Sigmoid colon (tissue), 7 donors: ENCODE data around the gene LRCH1. TPM values are rescaled to one million over a fixed set of nuclear protein-coding genes. Genes with fewer than 3 reads are reported as not detected.

Experiments
- DNase-seq: peaks from one replicate; pipeline ENCODE4 v3.0.0-alpha.2; 2019
- H3K27ac ChIP-seq, 4 donors: fragments of 200-600 bp; sonication (generic); one replicate each; pipeline ENCODE4 v1.5.1; 2016 to 2019; ENCODE audit warnings: mild to moderate bottlenecking in 1 of 4
- H3K27me3 ChIP-seq, 3 donors: fragments of 200-600 bp; sonication (generic); one replicate each; pipeline ENCODE4 v1.5.1; 2019; ENCODE audit warnings: mild to moderate bottlenecking in 1 of 3
- H3K36me3 ChIP-seq, 4 donors: fragments of 200-600 bp; sonication (generic); one replicate each; pipeline ENCODE4 v1.5.1; 2016 to 2019
- H3K4me1 ChIP-seq, 4 donors: fragments of 200-600 bp; sonication (generic); one replicate each; pipeline ENCODE4 v1.5.1; 2017 to 2019
- H3K4me3 ChIP-seq, 4 donors: fragments of 200-600 bp; sonication (generic); one replicate each; pipeline ENCODE4 v1.5.1; 2017 to 2019; ENCODE audit warnings: mild to moderate bottlenecking in 2 of 4, moderate library complexity in 1 of 4
- H3K9me3 ChIP-seq, 4 donors: fragments of 200-600 bp in 3 of 4; sonication (generic) in 3 of 4; one replicate each; pipeline versions ENCODE4 v1.5.1 to v1.6.1; 2013 to 2019
- CTCF ChIP-seq, 4 experiments: fragments of 450-650 bp in 3 of 4; fragments of 200-600 bp in 1 of 4; IDR thresholded peaks; one replicate each; pipeline ENCODE4 v1.5.1; 2016 to 2019; ENCODE audit warnings: antibody characterized with exemption in 4 of 4, mild to moderate bottlenecking in 3 of 4, moderate library complexity in 2 of 4
- EP300 ChIP-seq, 4 donors: sonication (generic); formaldehyde crosslinking; IDR thresholded peaks; one replicate each; pipeline ENCODE4 v1.6.1; 2017; ENCODE audit warnings: antibody characterized with exemption in 4 of 4
- POLR2A ChIP-seq, 2 donors: fragments of 450-650 bp; IDR thresholded peaks; one replicate each; pipeline ENCODE4 v1.6.1; 2016; ENCODE audit warnings: antibody characterized with exemption in 2 of 2, mild to moderate bottlenecking in 2 of 2, moderate library complexity in 2 of 2
- POLR2AphosphoS5 ChIP-seq, 4 donors: sonication (generic); formaldehyde crosslinking; IDR thresholded peaks; one replicate each; pipeline ENCODE4 v1.6.1; 2017; ENCODE audit warnings: antibody characterized with exemption in 4 of 4
- WGBS, 2 donors: extraction: QIAGEN DNeasy Blood & Tissue Kit; methylation state at CpG; one replicate each; pipeline ENCODE4 v1.1.7; 2013; 5-methylcytosine and 5-hydroxymethylcytosine counted together
- intact Hi-C: fragments of 100-400 bp; cut with DNase I; formaldehyde crosslinking; loops from one replicate; pipeline ENCODE4 v1.15.1; 2023
- polyA plus RNA-seq, 3 donors: library from polyadenylated mRNA; stranded (reverse); fragments of 200-250 nt; gene quantifications; one replicate each; pipeline ENCODE4 v1.2.3, GENCODE V29; 2013
- total RNA-seq, 4 donors: library from RNA; depleted of rRNA; stranded (reverse); fragments of >200 nt; gene quantifications; one replicate each; pipeline ENCODE4 v1.1.0, GENCODE V29; 2016
- donor health status: healthy with polysubstance abuse.
- donor health status: Bipolar disorder and iron deficiency.
- donor health status: healthy.

The LRCH1 gene
- total and polyA plus RNA-seq, 7 donors: 4.2 to 54.0 (median 32.4) TPM

GRCh38 chr13:46609726-46610125 is 56.8 kb downstream of the LRCH1 start:
- Histone ChIP-seq H3K4me3 (no peak overlapping the region), H3K9me3 (no peaks in the 10 kb centered on the region), H3K27me3 (no peaks in the 10 kb centered on the region), H3K27ac (peak overlapping the region in 2 of 4 donors; percentile 4 to 17), H3K36me3 (no peaks in the 10 kb centered on the region), H3K4me1 (peaks cover 0 to 56% (median 36%) of the 10 kb centered on the region in 4 donors)
- WGBS, 2 donors: 79 to 92% methylated on average over 6 of the region's 6 CpGs
- TF ChIP-seq POLR2AphosphoS5 (IDR thresholded peaks at IDR 0.05) (no peak), CTCF (IDR thresholded peaks at IDR 0.05) (no peak), POLR2A (IDR thresholded peaks at IDR 0.05) (no peak), EP300 (IDR thresholded peaks at IDR 0.05) (no peak)
- no peak for DNase-seq
- intact Hi-C loops: no loop called here

- TF ChIP-seq POLR2AphosphoS5 (IDR thresholded peaks at IDR 0.05) (no peak), POLR2A (IDR thresholded peaks at IDR 0.05) (no peak), EP300 (IDR thresholded peaks at IDR 0.05) (no peak), CTCF (IDR thresholded peaks at IDR 0.05) (no peak)
- Histone ChIP-seq H3K27me3 (no peaks in the 10 kb centered on the region), H3K36me3 (no peaks in the 10 kb centered on the region), H3K27ac (no peak overlapping the region), H3K4me1 (peaks cover 0 to 51% (median 38%) of the 10 kb centered on the region in 4 donors), H3K4me3 (no peak overlapping the region), H3K9me3 (no peaks in the 10 kb centered on the region)
- intact Hi-C loops: no loop called here
- WGBS, 2 donors: 75 to 86% methylated on average over 3 of the region's 3 CpGs
- DNase-seq: no peak
Measured at GRCh38 chr13:46612267-46612666, 59.3 kb downstream of the LRCH1 start.

GRCh38 chr13:46613409-46614049 is 60.6 kb downstream of the LRCH1 start:
- no peaks in the 10 kb centered on the region for H3K9me3 ChIP-seq
- H3K27me3 ChIP-seq: no peaks in the 10 kb centered on the region
- H3K4me1 ChIP-seq: peaks cover 0 to 51% (median 39%) of the 10 kb centered on the region in 4 donors
- H3K4me3 ChIP-seq: no peak overlapping the region
- DNase-seq: no peak
- TF ChIP-seq POLR2A (IDR thresholded peaks at IDR 0.05): no peak
- TF ChIP-seq CTCF (IDR thresholded peaks at IDR 0.05): no peak
- TF ChIP-seq POLR2AphosphoS5 (IDR thresholded peaks at IDR 0.05): no peak
- TF ChIP-seq EP300 (IDR thresholded peaks at IDR 0.05): no peak
- peak overlapping the region in 1 of 4 donors; percentile 85 for H3K27ac ChIP-seq
- intact Hi-C loops: no loop called here
- 91 to 93% methylated on average over 8 of the region's 8 CpGs for WGBS, 2 donors
- H3K36me3 ChIP-seq: no peaks in the 10 kb centered on the region

GRCh38 chr13:46614582-46614981 is 61.6 kb downstream of the LRCH1 start:
- WGBS, 2 donors: 87 to 91% methylated on average over 7 of the region's 7 CpGs

More at GRCh38 chr13:46614582-46614981, 61.6 kb downstream of the LRCH1 start:
- Histone ChIP-seq H3K4me3 (no peak overlapping the region), H3K27ac (peak overlapping the region; percentile 77 to 87 (median 82)), H3K4me1 (peaks cover 0 to 49% (median 34%) of the 10 kb centered on the region in 4 donors), H3K9me3 (no peaks in the 10 kb centered on the region), H3K27me3 (no peaks in the 10 kb centered on the region), H3K36me3 (no peaks in the 10 kb centered on the region)
- TF ChIP-seq POLR2A (IDR thresholded peaks at IDR 0.05): no peak
- TF ChIP-seq CTCF (IDR thresholded peaks at IDR 0.05): no peak
- TF ChIP-seq EP300 (IDR thresholded peaks at IDR 0.05): peak in 1 of 4 donors; percentile 70
- peak in 3 of 4 donors; percentile 29 to 54 (median 31) for TF ChIP-seq POLR2AphosphoS5 (IDR thresholded peaks at IDR 0.05)
- no peak for DNase-seq
- intact Hi-C loops: no loop called here
